Caco-2 (cell line): ENCODE measurements around the gene DCP1B. TPM values are rescaled to one million over a fixed set of nuclear protein-coding genes. Genes with fewer than 3 reads are reported as not detected.

Experiments used
- BruUV-seq: library from RNA; stranded (reverse); fragments of 400-500 nt; replicated peaks from 2 replicates; lab custom pipeline; 2021; lab: Mats Ljungman, UMichigan
- CTCF ChIA-PET: fragments of 300-600 bp; sonication (Branson Sonifier 250); formaldehyde crosslinking; loops from one replicate; lab custom pipeline; 2022; ENCODE audit warnings: antibody characterized with exemption; lab: Charles Lee
- POLR2A ChIA-PET: fragments of 300-600 bp; sonication (Branson Sonifier 250); formaldehyde crosslinking; loops from one replicate; lab custom pipeline; 2022; ENCODE audit warnings: antibody characterized with exemption; lab: Charles Lee
- DNase-seq, 2 experiments: peaks; one replicate each; pipeline versions ENCODE4 v3.0.0 to v3.0.0-alpha.2; 2020 to 2022
- H3K27me3 ChIP-seq: replicated peaks from 2 replicates; pipeline ENCODE4 v1.6.0; 2011; ENCODE audit warnings: low read length; ENCODE audit not compliant: control insufficient read depth, insufficient read depth
- H3K36me3 ChIP-seq: 2 replicates; pipeline ENCODE4 v1.5.1; 2011; ENCODE audit warnings: low read length; ENCODE audit not compliant: control insufficient read depth, insufficient read depth
- H3K4me1 ChIP-seq: fragments of 250-450 bp; sonication (Bioruptor Pico); 2 replicates; pipeline ENCODE4 v1.5.1; 2020; ENCODE audit warnings: mild to moderate bottlenecking
- H3K4me3 ChIP-seq: 2 replicates; pipeline ENCODE4 v1.5.1; 2011; ENCODE audit warnings: low read depth, mild to moderate bottlenecking, control low read depth, low read length
- H3K9me3 ChIP-seq: fragments of 250-450 bp; sonication (Bioruptor Pico); 2 replicates; pipeline ENCODE4 v1.5.1; 2020; ENCODE audit warnings: mild to moderate bottlenecking, moderate library complexity
- H3K27ac Mint-ChIP-seq: one replicate; pipeline ENCODE4 v1.8.0; 2022; ENCODE audit warnings: mixed read lengths; ENCODE audit not compliant: unreplicated experiment
- H3K27me3 Mint-ChIP-seq: one replicate; pipeline ENCODE4 v1.8.0; 2022; ENCODE audit warnings: mixed read lengths; ENCODE audit not compliant: insufficient read depth, unreplicated experiment
- H3K36me3 Mint-ChIP-seq: one replicate; pipeline ENCODE4 v1.8.0; 2022; ENCODE audit warnings: mild to moderate bottlenecking, mixed read lengths; ENCODE audit not compliant: insufficient read depth, unreplicated experiment
- H3K4me1 Mint-ChIP-seq: one replicate; pipeline ENCODE4 v1.8.0; 2022; ENCODE audit warnings: low read depth, mixed read lengths; ENCODE audit not compliant: unreplicated experiment
- H3K4me3 Mint-ChIP-seq: one replicate; pipeline ENCODE4 v1.8.0; 2022; ENCODE audit warnings: mild to moderate bottlenecking, moderate library complexity, mixed read lengths; ENCODE audit not compliant: unreplicated experiment
- H3K9me3 Mint-ChIP-seq: one replicate; pipeline ENCODE4 v1.8.0; 2022; ENCODE audit warnings: mixed read lengths; ENCODE audit not compliant: unreplicated experiment
- CTCF ChIP-seq, 2 experiments: fragments of 200-600 bp in 1 of 2; IDR thresholded peaks; 1 replicate in 1 of 2; 2 replicates in 1 of 2; pipeline versions ENCODE4 v1.5.1 to v1.8.0; 2011 to 2022; ENCODE audit warnings: antibody characterized with exemption in 1 of 2, control low read depth in 1 of 2, inconsistent platforms in 1 of 2, low read depth in 1 of 2, low read length in 1 of 2, mild to moderate bottlenecking in 1 of 2, moderate library complexity in 1 of 2; ENCODE audit not compliant: insufficient read depth in 1 of 2, severe bottlenecking in 1 of 2, unreplicated experiment in 1 of 2
- intact Hi-C: fragments of 100-400 bp; cut with micrococcal nuclease; formaldehyde crosslinking; loops from one replicate; pipeline ENCODE4 v1.10.0; 2022; ENCODE audit not compliant: unreplicated experiment
- total RNA-seq: library from RNA; stranded (reverse); gene quantifications from 2 replicates; pipeline ENCODE4 v1.2.3, GENCODE V29; 2022

DCP1B gene
- total RNA-seq, 1 experiment from 2014 or later: 8.2 TPM

GRCh38 chr12:1978078-1978862, 26.0 kb downstream of the DCP1B start:
- BruUV-seq: no TSS peak
- no peaks in the 10 kb centered on the region for H3K27me3 Mint-ChIP-seq
- intact Hi-C loops: no loop called here

GRCh38 chr12:1977588-1977987, 26.7 kb downstream of the DCP1B start:
- H3K36me3 Mint-ChIP-seq: no peaks in the 10 kb centered on the region
- POLR2A ChIA-PET: no interaction called here
- H3K27me3 Mint-ChIP-seq: no peaks in the 10 kb centered on the region
- no peaks in the 10 kb centered on the region for H3K9me3 Mint-ChIP-seq
- no peak for DNase-seq
- Histone ChIP-seq H3K27me3 (no peaks in the 10 kb centered on the region), H3K4me1 (peaks cover 12% of the 10 kb centered on the region; the same call in 1 of the 2 replicates), H3K9me3 (no peaks in the 10 kb centered on the region), H3K4me3 (no peak overlapping the region), H3K36me3 (no peaks in the 10 kb centered on the region)
- no peak overlapping the region for H3K4me3 Mint-ChIP-seq
- H3K27ac Mint-ChIP-seq: no peak overlapping the region
- CTCF ChIA-PET: interaction anchor here (0.6 kb wide), 1 partner anchor 587 kb away, joined by 6 read pairs; no protein-coding TSS in a partner anchor
- intact Hi-C loops: no loop called here
- BruUV-seq: no TSS peak
- no peak for TF ChIP-seq CTCF (IDR thresholded peaks at IDR 0.05; ENCODE audit: insufficient read depth in 1 of 2, low read depth in 1 of 2, low read length in 1 of 2, severe bottlenecking in 1 of 2, unreplicated experiment in 1 of 2)
- H3K4me1 Mint-ChIP-seq: peaks cover 7% of the 10 kb centered on the region

More at GRCh38 chr12:1978078-1978862, 26.0 kb downstream of the DCP1B start:
- CTCF ChIA-PET: no interaction called here
- H3K9me3 Mint-ChIP-seq: peaks cover 2% of the 10 kb centered on the region
- no peaks in the 10 kb centered on the region for H3K9me3 ChIP-seq
- peaks cover under 1% of the 10 kb centered on the region for H3K4me1 Mint-ChIP-seq
- no peaks in the 10 kb centered on the region for H3K36me3 ChIP-seq
- H3K36me3 Mint-ChIP-seq: no peaks in the 10 kb centered on the region
- H3K4me3 Mint-ChIP-seq: no peak overlapping the region
- POLR2A ChIA-PET: no interaction called here
- DNase-seq: no peak
- TF ChIP-seq CTCF (IDR thresholded peaks at IDR 0.05; ENCODE audit: insufficient read depth in 1 of 2, low read depth in 1 of 2, low read length in 1 of 2, severe bottlenecking in 1 of 2, unreplicated experiment in 1 of 2): no peak
- no peak overlapping the region for H3K4me3 ChIP-seq
- no peak overlapping the region for H3K27ac Mint-ChIP-seq
- H3K27me3 ChIP-seq: no peaks in the 10 kb centered on the region
- peaks cover 9% of the 10 kb centered on the region; the same call in 1 of the 2 replicates for H3K4me1 ChIP-seq

- CTCF ChIA-PET: interaction anchor here (0.6 kb wide), 1 partner anchor 588 kb away, joined by 6 read pairs; no protein-coding TSS in a partner anchor
- Histone ChIP-seq H3K27me3 (no peaks in the 10 kb centered on the region), H3K9me3 (no peaks in the 10 kb centered on the region), H3K4me3 (no peak overlapping the region), H3K36me3 (no peaks in the 10 kb centered on the region), H3K4me1 (peaks cover 12% of the 10 kb centered on the region; the same call in 1 of the 2 replicates)
- TF ChIP-seq CTCF (IDR thresholded peaks at IDR 0.05; ENCODE audit: insufficient read depth in 1 of 2, low read depth in 1 of 2, low read length in 1 of 2, severe bottlenecking in 1 of 2, unreplicated experiment in 1 of 2): no peak
- POLR2A ChIA-PET: no interaction called here
- intact Hi-C loops: no loop called here
- Mint-ChIP-seq H3K27me3 (no peaks in the 10 kb centered on the region), H3K36me3 (no peaks in the 10 kb centered on the region), H3K4me3 (no peak overlapping the region), H3K4me1 (peaks cover 8% of the 10 kb centered on the region), H3K9me3 (no peaks in the 10 kb centered on the region), H3K27ac (no peak overlapping the region)
- DNase-seq: no peak
- BruUV-seq: no TSS peak
Observed at GRCh38 chr12:1977109-1977508, 27.1 kb downstream of the DCP1B start.
